Endometrial microvascular endothelial cells (primary cell): ENCODE measurements around the gene FRMD4A. TPM values are rescaled to one million over a fixed set of nuclear protein-coding genes. Genes with fewer than 3 reads are reported as not detected.
"Not testable (repeated sequence)": the region's sequence is repeated elsewhere in the genome, so short reads cannot be mapped to it uniquely, and the experiment has no call there.

Source experiments
- in situ Hi-C: cut with HindIII; loops from 2 replicates; pipeline ENCODE4 v1.10.0; 2017; ENCODE audit warnings: low sequenced_read_pairs, low pct_unique_long_range_greater_than_20kb; ENCODE audit errors: inconsistent ontology term
- total RNA-seq: library from RNA; depleted of rRNA; stranded (reverse); fragments of >200 nt; gene quantifications from one replicate; pipeline ENCODE4 v1.2.3, GENCODE V29; 2015; ENCODE audit errors: inconsistent ontology term

FRMD4A gene
- total RNA-seq, 1 donor from 2014 or later, result 62.2 TPM

DNA sequence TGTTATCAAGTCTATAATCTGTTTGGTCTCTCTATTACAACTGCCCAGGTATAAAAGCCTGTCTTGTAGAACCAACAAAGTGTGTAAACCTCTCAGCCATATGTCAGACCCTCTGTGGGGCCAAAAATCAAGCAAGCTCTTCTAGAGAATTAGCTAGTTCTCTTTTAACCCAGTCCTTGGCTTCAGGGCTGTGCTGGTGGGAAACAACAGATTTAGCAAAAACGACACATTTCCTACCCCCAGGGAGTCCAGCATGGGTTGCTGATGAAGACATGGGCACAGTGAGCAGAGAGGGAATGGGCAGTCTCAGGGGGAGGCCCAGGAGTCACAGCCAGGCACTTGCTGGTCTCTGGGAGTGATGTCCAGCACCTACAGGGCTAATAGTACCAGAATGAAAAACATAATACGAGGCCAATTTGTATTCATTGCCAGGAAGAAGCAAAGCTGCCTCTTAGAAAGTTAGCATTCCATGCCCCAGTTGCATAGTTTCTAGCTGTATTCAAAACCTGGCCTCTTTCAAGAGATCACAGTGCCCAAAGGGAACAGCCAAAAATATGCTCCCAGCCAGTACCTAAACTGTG is 80.1 kb downstream of the FRMD4A start:
- in situ Hi-C loops, result no loop called here

DNA sequence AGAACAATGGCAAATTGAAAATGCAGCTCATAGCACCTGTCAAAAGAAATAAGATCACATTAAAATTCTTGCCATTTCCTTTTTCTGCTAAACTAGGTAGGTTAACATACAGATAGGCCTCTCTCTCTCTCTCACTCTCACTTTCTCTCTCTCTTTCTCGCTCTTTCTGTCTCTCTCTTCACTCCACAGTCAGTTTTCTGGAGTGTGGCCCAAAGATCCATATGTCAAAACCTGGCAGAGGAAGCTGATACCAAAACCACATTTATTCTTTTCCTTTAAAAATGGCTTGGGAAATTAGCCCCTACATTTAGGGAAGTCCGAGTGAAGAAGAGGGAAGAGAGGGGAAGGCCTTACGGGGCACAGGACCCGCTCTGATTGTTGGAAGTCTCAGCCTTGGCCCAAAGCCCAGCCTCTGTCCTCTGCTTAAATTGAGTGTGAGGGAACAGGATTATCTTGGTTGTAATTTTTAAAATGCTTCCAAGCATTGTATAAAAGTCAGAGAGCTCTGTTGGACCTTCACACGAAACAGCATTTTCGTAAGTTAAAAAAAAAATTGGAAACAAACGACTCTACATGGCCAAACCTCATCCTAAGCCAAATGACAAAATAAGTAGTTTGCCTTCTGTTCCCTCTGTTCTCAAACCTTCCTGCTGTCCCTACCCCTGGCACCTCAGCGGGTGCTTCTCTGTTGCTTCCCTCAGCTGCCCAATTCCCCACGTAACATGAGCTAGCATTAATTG is 83.2 kb downstream of the FRMD4A start:
- in situ Hi-C loops, result no loop called here

DNA sequence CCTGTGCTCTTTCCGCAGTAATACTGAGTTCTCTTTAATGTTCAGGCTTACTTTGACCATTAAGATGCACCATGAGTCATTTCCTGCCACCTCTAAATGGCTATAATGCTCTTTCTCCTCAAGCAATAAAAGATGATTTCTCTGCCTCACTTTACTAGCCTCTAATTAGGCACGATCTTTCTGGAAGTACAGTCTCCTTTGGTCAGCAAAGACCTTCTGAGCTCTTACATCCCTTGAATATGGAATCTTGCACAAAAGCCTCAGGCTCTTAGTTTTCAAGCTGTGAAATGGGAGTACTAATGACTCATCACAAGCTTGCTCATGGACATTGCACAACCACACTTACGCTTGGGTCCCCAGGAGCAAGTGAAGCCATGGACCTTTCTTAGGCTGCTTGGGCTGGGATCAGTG is 85.9 kb downstream of the FRMD4A start:
- in situ Hi-C loops, result no loop called here

DNA sequence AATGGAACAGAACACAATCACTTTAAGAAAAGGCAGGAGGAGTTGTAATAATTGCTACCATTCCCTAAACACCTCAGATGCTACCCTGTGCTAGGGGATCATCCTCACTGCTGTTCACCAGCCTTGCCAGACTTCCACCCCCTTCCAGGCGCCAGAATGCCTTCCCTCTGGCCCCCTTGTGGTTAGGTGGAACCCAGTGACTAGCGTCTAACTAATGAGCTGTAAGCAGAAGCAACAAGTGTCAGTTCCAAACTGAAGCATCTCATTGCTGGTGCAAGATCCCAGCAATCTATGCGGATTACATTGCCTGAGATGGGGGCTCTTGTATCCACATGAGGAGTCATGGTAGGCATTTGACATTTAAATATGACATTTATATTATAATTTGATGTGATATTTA is 86.6 kb downstream of the FRMD4A start:
- in situ Hi-C loops, result no loop called here

DNA sequence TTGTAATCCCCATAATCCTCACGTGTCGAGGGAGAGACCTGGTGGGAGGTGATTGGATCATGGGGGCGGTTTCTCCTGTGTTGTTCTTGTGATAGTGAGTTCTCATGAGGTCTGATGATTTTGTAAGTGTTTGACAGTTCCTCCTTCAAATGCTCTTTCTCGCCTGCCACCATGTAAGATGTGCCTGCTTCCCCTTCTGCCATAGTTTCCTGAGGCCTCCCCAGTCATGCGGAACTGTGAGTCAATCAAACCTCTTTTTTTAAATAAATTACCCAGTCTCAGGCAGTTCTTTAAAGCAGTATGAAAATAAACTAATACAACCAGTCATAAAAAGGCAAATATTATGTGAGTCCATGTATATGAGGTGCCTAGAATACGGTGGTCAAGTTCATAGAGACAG is 87.5 kb downstream of the FRMD4A start:
- in situ Hi-C loops, result no loop called here

DNA sequence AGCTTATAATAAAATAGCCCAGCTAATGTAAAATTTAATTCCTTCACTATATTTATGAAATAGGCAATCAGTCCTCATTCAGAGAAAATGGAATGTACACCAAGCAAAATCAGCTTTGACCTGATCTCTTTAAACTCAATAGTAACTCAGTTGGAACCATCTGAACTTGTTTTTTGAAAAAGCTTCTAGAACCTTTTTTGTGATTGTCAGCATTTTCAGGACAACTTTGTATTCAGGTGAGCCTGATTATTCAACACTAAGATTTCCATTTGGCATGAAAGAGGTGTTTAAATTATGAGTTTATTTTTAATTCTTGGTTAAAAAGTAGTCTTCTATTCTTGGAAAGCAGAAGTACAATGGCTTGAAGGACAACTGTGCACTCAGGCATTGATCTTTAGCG is 89.5 kb downstream of the FRMD4A start:
- in situ Hi-C loops, result no loop called here

DNA sequence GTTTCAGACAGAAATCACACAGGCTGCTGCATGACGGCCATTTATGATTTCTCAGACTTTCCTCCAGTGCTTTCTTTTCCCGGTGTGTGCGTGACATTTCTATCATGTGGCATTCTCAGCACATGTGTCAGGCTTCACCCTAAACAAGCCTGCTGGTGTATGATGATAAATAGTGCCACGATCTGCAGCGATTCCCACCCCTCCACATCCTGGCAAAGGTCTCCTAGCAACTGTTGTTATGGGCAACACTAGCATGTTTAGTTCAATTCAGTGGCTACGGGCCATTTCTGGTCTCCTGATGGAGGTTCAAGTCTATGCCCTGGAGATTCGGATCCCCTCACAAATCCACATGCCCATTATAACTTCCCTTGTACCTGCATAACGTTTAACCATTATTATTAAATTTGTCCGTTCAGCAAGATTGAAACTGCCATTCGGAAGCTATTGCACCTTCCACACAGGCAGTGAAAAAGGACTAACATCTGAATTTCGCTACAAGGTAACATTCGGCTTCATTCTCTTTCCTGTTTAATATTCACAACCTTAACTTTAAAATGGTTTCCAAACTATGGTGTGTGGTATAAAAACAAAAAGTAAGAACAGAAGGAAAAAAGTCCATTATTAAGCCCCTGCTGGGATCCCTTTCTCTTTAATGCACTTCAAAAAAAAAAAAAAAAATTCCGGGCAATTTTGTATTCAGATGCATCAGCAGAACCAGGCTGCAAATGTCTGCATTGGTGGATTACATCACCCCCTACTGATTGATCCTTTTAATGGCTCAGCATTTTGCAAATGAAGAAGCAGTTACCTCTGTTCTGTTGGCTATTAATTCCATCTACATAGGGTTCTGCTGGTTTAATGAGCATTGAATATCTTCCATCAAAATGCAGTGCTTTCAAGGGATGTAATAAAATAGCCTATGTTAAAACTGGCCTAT is 90.2 kb downstream of the FRMD4A start:
- in situ Hi-C loops, result no loop called here

DNA sequence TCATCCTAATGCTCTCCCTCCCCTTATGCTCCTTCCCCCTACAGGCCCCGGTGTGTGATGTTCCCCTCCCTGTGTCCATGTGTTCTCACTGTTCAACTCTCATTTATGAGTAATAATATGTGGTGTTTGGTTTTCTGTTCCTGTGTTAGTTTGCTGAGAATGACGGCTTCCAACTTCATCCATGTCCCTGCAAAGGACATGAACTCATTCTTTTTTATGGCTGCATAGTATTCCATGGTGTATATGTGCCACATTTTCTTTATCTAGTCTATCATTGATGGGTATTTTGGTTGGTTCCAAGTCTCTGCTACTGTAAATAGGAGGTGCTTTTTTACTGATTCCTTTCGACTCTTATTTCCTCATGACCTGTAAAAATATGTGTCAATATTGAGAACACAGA is 92.1 kb downstream of the FRMD4A start:
- in situ Hi-C loops, result not testable (repeated sequence)

DNA sequence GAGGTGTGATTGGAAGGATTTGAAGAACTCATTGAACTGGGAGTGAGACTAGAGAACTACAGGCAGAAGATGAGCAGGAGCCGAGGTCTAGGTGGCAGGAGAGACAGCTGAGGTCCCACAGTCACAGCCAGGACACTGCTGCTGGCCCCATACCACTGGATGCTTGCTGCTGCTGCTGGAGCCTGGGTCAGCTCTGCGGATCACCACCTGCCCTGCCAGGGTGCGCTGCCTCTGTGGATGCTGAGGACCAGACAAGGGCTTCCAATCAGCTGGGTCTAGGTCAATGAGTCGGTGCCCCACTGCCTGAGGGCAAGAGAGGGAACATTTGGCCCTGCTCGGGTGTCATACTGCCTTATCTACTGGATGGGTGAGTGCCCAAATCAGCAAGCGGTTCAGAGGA is 94.4 kb downstream of the FRMD4A start:
- in situ Hi-C loops, result no loop called here

DNA sequence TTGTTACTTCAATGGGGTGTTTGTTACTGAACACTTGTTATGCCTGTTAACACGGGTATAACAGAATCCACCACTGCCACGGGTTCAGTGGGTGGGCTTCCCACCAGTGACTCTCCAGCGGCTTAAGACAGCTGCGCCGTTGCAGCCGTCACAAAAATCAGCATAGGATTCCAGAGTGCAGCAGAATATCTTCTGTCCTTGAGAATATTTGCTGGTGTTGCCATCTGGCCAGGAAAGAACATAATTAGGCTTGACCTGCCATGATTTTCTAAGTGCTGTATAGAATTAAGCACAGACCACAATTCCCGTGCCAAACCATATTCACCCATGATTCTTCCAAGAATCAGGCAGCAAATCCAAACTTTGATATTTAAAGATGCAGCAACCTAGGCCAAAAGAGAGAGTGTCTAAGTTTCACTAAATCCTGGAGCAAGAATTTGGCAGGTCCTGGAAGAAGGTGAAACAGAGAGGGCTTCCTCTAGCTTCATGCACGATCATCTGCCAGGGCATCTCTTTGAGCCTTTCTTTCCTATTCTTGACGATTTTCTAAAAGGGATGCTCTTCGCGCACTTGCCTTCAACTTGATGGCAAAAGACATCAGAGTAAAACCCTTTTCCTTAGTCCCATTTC is 95.0 kb downstream of the FRMD4A start:
- in situ Hi-C loops, result no loop called here

DNA sequence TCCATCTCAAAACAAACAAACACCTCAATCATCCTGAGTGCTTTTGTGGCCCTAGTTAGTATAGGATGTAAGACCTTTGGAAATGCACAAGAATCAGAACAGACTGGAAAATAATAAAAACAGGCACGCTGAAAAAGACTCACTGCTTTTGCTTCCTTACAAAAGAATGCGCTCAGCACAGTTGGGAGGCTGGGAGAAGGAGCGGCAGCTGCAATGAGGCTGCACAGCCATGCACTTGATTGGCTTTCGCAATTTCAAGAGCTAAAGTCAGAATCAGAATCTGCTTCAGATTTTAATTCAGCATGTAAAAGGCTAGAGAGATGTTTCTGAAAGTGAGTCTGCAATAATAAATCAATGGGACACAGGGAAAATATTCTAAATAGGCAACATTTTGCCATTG is 97.2 kb downstream of the FRMD4A start:
- in situ Hi-C loops, result no loop called here

DNA sequence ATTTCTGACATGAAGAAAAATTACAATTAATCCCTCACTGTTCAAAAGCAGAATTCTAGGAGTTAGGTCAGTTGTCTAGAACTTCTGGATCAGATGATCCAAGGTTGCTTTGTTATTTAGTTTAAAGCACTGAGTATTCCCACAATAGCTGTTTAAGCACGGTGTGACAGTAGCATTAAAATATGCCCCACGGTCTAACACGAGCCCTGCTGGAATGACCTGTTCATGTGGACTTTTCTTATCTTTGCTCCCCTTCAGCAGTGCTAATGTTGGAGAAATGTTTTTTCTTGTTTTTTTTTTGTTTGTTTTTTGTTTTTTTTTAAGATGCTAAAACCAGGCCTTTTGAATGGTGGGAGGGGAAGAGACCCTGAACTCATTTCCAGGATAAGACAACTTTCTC is 101.9 kb downstream of the FRMD4A start:
- in situ Hi-C loops, result not testable (repeated sequence)

DNA sequence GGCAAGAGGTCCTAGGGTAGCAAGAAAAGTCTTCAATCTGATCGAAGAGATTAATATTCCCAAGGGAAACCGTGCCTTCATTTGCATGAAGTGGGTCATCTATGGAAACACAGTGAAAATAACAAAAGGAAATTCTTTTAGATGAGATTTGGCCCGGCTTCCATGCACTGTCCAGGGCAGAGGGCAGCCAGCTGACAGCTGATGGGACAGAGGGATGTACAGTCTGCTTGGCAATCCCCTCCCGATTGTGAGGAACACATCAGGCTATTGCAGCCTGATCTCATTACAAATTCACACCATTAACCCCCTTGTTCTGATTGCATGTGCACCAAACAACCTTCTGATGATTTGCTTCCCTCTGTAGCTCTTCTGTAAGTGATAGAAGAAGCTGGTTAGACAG is 105.3 kb downstream of the FRMD4A start:
- in situ Hi-C loops, result no loop called here

DNA sequence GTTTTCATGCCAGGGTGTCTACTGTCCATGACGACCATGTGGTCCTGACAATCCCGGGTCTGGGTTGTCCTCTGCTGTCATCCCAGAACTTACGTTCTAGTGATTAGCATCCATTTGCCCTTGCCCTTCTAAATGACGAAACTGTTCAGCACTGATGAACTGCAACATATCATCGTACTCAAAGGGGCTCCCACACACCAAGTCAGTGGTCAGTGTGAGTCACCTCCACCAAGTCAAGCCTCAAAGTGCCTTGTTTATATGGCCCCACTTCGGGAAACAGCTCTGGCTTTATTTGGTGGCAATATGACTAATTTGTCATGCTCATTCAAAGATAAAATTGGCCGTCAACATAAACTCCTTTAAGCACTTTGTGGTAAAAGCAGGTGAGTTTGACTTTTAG is 110.7 kb downstream of the FRMD4A start:
- in situ Hi-C loops, result no loop called here

DNA sequence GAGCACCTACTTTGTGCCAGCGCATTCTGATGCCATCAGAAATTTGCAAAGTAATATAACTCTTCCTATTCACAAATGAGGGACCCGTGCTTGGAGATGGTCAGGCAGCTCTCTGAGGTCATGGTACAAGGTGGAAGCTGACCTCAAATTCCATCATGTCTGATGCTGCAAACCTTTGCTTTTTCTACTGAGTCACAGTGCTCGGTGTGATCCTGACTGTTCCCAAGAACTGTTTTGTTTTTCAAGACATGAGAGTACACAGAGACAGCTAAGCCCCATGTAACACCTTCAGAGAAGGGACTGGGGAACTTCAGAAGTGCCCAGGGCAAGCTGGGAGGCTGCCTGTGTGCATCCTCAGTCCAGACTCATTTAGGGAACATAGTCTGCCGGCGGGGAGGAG is 111.3 kb downstream of the FRMD4A start:
- in situ Hi-C loops, result no loop called here

DNA sequence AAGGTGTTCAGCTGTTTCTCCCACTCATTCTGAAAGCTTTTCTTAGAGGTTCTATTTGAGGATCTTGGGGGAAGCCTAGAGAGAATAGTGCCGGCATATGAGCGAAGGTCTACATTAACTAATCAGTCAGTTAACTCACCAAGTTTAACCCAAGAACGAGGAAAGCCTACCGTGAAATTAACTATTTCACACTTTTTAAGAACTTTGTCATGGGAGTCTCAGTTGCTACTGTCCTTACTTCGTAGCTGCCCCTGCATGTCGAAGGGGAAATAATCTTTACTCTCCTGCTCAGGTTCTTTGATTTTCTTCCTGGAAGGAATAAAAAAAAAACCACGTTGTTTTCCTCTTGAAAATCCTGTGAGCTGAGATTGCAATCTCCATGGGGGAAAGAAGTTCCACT is 115.1 kb downstream of the FRMD4A start:
- in situ Hi-C loops, result no loop called here

DNA sequence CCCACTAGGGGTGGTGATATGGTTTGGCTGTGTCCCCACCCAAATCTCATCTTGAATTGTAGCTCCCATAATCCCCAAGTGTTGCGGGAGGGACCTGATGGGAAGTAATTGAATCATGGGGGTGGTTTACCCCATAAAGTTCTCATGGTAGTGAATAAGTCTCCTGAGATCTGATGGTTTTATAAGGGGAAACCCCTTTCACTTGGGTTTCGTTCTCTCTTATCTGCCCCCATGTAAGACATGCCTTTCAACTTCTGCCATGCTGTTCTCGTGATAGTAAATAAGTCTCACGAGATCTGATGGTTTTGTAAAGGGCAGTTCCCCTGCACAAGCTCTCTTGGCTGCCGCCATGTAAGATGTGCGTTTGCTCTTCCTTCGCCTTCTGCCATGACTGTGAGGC is 117.0 kb downstream of the FRMD4A start:
- in situ Hi-C loops, result not testable (repeated sequence)

DNA sequence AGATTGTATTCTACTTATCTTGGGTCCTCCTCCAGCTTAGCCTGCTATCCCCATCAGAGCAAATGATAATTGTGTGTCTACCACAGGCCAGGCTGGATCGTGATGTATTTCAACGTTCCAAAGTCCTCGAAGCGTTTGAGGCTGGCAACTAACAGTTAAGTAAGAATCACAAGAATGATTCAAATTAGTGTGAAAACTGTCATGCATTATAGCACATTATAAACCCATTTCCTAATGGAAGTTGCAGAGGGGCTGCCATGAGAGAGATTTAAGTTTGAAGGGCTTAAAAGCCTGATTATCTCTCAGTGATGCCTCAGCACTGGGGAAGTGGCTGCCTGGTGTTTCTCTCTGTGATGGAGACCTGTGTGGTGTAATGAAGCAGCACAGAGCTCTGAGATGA is 119.1 kb downstream of the FRMD4A start:
- in situ Hi-C loops, result no loop called here

DNA sequence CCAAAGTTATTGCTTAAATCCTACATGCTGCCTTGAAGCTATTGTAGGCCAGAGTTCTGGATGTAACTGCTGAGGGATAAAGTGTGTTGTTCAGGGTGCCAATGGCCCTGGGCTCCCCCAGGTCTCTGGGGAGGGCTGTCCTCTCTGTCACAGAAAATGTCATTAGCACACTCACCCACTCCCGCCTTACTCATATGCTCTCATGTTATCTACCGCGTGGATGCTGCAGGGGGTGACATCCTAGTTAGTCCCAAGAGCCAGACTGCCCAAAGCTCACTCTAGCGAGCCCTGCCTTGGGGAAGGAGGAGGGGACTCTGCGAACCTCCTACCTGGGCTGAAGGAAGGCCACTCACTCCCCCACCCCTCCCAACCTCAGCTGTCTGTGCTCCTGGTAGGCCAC is 122.5 kb downstream of the FRMD4A start:
- in situ Hi-C loops, result no loop called here
